C1 segment of cervical spinal cord (tissue), 14 donors: Measurements from ENCODE around the gene CLCC1.
"Not testable (repeated sequence)": the region's sequence is repeated elsewhere in the genome, so short reads cannot be mapped to it uniquely, and the experiment has no call there.

ENCODE experiments used
- DNase-seq, 14 donors: peaks; one replicate each; lab custom pipeline; 2025; lab: John Stamatoyannopoulos, UW

The CLCC1 gene, protein sequence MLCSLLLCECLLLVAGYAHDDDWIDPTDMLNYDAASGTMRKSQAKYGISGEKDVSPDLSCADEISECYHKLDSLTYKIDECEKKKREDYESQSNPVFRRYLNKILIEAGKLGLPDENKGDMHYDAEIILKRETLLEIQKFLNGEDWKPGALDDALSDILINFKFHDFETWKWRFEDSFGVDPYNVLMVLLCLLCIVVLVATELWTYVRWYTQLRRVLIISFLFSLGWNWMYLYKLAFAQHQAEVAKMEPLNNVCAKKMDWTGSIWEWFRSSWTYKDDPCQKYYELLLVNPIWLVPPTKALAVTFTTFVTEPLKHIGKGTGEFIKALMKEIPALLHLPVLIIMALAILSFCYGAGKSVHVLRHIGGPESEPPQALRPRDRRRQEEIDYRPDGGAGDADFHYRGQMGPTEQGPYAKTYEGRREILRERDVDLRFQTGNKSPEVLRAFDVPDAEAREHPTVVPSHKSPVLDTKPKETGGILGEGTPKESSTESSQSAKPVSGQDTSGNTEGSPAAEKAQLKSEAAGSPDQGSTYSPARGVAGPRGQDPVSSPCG

DNA sequence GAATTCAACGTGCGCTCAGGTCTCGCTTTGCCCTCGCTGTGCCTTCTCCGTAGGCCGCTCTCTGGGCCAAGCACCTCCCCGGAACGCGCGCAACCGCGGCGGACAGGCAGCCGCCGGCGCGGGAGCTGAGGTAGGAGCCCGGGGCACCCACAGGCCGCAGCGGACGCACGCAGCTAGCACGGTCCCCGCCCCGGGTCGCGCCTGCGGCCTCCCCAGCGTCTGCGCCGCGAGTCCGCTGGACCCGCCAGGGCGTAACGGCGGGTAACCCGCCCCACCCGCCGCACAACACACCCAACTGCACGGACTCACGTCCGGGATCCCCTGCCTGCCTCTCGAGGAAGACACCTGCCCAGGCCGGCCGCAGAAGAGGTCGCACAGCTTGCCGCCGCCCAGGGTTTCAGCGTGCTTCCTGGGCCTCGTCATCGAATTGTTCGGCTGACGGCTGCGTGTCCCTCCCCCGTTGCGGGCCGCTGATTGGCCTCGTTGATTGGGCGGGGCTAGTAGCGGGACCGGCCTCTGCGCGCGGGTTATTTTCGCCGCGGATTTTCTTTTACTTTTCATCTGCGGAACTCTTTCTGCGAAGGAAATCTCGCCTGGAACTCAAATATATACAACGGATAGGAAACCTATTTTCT is at the start of gene CLCC1:
CLCC1 (minus strand) TSS at position 433 of the 635 bp plus-strand sequence. CDS start 13,047 bp downstream, outside the sequence.
- DNase-seq, result peak; percentile 25 to 92 (median 82)

DNA sequence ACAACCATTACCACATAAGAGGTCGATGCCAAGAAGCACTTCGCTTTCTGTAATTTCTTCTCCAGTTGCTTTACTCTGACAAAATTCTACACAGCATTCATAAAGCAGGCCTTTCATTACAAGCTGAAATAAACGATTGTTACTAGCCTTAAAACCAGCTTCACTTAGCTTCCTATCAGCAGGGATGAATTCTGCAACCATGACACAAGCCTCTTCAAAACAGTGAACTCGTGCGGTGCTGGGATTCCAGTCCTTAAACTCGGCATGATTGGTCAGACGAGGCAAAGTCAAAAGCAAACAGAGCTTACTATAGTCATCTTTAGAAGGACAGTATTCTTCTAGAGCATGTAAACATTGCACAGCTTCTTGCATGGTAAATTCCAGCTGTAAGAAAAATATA is 48.1 kb upstream of the CLCC1 start:
- DNase-seq, result peak in 1 of 14 donors; percentile 3

DNA sequence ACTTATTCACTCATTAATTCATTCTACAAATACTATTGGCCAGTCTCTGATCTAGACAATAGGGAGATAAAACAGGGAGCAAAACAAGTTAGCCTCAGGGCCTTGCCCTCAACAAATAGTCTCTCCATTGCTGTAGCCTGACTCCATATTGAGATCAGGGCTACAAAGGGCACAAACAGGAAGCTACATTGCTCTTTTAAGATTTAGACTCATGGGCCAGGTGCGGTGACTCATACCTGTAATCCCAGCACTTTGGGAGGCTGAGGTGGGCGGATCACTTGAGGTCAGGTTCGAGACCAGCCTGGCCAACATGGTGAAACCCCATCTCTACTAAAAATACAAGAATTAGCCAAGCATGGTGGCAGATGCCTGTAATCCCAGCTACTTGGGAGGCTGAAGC is 33.3 kb upstream of the CLCC1 start:
- not testable (repeated sequence) for DNase-seq

DNA sequence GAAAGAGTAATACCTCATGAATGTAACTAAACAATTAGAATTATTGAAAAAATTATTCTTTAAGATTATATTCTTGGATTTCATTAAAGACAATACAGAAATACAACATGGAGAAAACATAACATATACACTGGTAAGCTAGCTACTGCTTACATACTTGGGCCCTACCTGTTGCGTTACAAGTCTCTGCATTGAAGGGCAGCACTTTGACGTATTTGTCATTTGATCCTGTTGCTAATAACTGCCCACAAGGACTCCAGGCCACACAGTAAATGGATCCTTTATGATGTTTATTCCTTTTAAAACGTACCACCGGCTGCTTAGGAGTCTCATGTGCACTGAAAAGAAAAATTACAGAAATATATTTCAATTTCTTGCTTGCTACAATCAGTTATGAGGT is 19.8 kb upstream of the CLCC1 start:
- DNase-seq, result no peak

DNA sequence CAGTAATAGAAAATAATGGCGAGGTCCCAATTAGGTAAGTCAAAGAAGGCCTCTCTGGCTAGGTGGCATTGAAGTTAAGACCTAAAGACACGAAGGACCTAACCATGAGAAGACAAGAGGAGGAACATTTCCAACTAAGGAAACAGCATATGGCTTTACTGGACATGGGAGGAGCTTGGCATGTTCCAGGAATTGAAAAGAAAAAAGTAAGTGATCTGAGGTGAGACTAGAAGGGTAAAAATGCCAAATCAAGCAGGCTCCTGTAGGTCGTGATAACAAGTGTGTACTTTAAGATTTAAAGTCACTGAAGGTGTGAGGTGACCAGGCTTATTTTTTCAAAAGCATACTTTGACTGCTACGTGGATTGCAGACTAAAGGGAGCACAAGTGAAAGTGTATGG is 13.4 kb upstream of the CLCC1 start:
- no peak for DNase-seq

DNA sequence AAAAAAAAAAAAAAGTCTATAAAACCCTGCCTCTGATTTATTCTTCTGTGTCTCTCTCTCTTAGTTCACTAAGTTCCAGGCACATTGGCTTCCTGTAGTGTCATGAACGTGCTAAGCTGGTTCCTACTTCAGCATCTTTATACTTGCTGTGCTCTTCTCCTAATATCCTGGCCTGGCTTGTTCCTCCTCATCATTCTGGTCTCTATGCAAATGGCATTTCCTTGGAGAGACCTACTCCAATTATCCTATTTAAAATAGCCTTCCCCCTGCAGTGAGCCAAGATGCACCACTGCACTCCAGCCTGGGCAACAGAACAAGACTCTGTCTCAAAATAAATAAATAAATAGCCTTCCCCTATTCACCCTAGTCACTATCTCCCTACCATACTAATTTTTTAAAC is 9.7 kb upstream of the CLCC1 start:
- peak in 6 of 14 donors; percentile 1 to 45 (median 6) for DNase-seq

DNA sequence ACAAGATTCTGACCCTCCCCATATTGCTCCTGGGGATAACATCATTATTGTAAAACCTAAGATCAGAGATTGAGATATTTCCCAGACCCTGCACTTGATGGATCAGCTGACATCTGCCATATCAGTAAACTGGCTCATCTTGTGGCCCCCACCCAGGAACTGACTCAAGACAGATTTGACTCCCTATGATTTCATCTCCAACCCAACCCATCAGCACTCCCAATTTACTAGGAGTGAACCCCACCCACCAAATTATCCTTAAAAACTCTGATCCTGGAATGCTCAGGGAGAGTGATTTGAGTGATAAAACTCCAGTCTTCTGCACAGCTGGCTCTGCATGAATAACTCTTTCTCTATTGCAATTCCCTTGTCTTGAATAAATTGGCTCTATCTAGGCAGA is 6.1 kb upstream of the CLCC1 start:
- no peak for DNase-seq

DNA sequence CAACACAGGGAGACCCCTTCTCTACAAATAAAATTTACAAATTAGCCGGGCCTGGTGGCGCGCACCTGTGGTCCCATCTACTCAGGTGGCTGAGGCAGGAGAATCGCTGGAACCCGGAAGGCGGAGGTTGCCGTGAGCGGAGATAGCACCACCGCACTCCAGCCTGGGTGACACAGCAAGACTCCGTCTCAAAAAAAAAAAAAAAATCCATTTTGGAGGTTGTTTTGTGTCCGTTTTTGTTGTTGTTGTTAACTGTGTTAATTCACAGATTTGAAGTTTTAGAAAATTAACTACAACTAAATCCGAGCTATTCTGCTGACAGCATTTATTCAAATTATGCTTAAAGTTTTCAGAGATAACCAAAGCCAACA is 618 bp downstream of the CLCC1 start:
- peak in 3 of 14 donors; percentile 5 to 47 (median 35) for DNase-seq

DNA sequence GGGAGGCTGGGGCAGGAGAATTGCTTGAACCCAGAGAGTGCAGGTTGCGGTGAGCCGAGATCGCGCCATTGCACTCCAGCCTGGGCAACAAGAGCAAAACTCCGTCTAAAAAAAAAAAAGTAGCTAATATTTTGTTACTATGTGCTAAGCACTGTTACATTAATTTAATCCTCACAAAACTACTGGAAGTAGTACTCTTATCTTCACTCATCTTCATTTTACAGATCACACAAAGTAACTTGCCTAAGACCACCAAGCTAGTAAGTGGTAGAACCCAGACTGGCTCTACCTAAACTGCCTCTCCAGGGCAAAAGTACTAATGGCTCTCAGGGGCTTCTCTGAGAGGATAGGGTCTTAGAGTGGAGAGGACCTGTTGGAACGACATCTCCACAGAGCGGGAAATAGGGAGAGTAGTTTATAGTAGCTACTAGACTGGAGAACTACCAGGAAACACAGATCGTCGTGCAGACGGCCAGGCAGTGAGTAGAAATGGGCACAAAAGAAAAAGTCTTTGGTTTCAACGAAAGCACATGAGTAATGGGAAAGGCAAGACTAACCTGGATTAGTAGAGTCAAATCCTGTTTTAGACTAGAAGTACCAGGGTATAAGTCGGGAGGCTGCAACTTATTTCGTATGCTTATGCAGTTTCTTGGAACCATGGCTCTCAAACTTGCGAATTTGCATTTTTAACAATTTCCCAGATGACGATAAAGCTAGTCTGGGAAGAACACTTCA is 1.4 kb downstream of the CLCC1 start:
- DNase-seq, result no peak

DNA sequence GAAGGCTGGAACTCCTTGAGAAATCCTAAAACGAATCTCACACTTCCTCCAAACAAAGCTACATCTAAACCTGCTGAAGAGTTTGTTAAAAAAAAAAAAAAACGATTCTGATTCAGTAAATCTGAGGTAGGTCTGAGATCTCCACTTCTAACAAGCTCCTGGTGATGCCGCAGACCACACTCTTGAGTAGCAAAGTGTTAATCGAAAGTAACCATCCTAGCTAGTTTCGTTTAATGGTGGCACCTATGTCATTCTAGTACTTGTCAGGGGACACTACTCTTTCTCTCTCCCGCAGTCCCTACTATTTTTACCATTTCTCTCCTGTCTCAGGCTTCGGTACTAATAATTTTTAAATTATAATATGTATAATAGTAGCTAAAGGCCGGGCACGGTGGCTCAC is 2.1 kb downstream of the CLCC1 start:
- DNase-seq, result no peak

DNA sequence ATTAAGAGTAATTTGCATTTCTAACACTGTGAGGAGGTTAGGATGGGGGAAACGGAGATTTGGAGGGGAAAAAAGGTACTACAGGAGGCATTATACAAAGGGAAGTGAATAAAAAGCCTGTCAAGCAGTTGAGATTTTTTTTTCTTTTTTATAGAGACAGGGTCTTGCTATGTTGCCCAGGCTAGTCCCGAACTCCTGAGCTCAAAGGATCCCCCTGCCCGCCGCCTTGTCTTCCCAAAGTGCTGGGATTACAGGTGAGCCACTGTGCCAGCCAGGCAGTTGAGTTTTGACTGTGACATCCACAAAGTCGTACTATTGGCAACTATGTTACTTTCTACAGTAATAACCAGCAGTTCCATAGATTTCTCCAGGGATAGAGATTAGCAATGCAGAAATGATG is 2.6 kb downstream of the CLCC1 start:
- DNase-seq, result no peak

DNA sequence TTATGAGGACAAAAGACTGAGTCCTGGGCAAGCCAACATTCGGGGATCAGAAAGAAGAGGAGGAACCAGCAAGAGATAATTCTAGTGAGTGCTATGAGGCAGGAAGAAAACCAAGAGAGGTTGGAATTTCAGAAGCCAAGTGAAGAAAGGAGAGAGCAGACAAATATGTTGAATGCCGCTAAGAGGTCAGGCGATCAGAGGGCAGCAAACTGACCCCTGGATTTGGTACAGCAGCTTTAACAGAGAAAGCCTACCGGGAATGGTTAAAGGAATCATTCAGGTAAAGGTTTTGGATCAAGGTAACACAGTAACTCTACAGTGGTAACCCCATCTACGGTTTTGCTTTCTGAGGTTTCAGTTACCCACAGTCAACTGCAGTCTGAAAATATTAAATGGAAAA is 5.4 kb downstream of the CLCC1 start:
- no peak for DNase-seq

DNA sequence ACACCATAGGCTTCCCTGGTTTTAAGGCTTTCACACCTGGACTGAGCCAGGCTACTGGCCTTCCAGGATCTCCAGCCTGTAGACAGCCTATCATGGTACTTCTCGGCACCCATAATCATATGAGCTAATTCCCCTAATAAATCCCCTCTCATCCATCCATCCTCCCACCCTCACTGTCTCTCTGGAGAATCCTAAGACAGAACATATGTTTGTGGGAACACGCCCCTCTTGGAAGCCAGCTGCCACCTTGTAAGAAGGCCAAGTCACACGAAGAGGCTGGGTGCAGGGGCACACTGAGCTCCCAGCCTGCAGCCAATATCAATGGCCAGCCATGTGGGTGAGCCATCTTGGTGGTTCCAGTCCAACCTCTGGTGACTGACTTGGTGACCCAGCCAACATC is 7.4 kb downstream of the CLCC1 start:
- no peak for DNase-seq

DNA sequence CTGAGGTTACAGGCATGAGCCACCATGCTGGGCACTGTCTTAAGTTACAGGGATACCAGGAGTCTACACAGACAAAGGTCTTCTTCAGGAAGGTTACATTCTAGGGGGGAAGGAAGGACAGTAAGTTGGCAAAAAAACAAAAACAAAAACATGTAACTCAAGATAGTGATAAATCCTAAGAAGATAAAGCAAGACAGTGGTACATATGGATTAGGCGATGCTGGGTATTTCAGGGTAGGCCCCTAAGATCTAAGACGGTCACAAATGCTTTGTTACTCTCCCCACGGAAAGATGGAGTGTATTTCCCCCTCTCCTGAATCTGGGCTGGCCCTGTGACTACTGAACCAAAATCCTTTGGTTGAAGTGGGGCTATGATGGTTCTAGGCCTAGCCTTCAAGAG is 8.2 kb downstream of the CLCC1 start:
- DNase-seq, result no peak

DNA sequence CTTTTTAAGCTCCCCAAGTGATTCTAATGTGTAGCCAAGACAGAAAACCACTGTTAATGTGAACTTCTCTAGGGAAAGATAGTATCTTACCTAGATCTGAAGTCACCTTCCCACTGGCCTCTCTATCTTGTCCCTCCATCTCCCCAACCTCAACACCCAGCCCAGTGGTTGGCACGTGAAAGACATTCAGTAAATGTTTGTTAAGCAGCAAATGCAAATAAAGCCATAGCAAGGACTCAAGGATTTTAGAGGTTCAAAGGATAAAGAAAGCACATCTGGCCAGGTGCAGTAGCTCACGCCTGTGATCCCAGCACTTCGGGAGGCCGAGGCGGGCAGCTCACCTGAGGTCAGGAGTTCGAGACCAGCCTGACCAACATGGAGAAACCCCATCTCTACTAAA is 9.8 kb downstream of the CLCC1 start:
- no peak for DNase-seq

DNA sequence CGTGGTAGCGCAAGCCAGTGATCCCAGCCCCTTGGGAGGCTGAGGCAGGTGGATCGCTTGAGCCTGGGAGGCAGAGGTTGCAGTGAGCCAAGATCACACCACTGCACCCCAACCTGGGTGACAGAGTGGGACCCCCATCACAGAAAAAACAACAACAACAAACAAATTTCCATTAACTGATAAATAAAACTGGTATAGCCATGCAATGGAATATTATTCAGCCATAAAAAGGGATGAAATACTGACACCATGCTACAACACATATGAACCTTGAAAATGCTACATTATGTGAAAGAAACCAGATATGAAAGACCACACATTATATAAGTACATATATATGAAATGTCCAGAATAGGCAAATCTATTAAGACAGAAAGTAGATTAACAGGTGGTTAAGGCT is 12.0 kb downstream of the CLCC1 start:
- DNase-seq, result no peak

DNA sequence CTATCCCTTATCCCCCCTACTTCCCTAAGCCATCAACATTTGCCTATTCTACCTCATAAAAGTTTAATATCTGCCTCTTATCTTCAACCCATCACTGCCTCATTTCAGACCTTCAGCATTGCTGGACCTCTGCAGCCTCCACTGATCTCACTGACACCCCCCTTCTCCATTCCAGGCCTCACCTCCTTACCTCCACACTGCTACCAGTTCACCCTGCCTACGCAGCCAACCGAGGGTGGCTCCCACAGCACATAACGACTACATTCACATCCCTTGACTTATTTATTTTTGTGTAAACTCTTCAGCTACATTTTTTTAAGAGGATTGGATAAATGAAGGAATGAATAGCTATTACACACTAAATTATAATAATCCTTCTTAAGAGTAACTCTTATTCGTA is 14.2 kb downstream of the CLCC1 start:
- DNase-seq, result no peak

DNA sequence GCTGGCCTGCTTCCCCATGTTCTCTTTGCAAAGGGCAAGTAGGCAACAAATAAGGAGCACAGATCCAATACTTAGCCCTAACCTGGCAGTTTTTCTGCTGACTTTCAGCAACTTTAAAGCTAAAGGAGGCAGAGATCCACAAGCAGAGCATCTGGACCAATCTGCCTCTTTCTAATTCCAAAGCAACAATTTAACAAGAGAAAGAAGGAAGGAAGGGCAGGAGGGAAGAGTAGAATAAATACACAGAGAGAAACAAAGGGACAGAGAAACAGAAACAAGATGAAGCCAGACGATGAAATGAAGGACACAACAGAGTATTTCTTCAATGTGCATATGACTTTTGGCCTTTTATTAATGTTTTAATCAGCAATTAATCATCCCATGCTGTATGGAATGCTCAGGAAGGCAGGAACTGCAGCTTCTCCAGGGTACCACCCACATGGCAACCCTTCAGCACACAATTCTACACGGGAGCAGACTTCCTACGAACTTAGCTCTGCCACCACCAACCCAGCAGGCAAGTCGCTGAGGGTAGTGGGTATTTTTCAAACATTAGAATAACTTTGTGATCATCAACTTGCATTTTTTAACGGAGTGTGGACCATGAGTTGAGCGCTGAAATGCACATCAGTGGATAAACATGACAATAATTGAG is 15.3 kb downstream of the CLCC1 start:
- DNase-seq, result peak in 6 of 14 donors; percentile 2 to 14 (median 4)

DNA sequence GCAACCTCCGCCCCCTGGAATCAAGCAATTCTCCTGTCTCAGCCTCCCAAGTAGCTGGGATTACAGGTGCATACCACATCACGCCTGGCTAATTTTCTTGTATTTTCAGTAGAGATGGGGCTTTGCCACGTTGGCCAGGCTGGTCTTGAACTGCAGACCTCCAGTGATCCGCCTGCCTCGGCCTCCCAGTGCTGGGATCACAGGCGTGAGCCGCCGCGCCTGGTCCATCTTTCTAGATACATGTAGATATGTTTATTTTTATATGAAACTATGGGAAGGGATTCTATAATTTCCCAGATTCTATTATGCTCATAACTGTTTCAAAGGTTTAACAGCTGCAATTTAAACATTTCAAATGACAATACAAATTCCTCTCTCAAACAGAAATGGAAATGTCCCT is 27.1 kb downstream of the CLCC1 start:
- DNase-seq, result no peak

DNA sequence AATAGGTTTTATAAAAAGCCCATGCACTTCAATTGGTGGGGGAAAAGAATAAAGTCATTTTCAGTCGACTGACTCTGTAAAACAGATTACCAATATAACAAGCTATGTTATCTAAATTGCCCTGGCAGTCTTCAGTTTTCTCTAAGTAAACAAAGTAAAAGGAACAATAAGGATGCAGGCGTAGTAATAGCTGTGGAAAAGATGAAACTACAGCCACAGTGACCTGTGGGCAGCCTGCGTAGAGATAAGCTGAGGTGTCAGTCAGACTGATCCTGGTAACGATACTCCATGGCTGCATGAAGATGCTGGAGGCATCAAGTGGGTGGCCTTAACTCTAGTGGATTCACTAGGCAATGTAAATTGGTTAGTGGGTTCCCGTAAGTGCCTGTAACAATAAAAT is 29.3 kb downstream of the CLCC1 start:
- no peak for DNase-seq

DNA sequence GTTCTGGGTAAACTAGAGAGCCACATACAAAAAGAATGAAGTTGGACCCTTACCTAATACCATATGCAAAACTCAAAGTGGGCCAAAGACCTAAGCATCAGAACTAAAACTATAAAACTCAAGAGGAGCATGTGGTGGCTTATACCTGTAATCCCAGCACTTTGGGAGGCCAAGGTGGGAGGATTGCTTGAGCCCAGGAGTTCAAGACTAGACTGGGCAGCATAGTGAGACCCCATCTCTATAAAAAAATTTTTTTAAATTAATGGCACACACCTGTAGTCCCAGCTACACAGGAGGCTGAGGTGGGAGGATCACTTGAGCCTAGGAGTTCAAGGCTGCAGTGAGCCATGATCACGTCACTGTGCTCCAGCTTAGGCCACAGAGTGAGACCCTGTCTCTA is 35.7 kb downstream of the CLCC1 start:
- not testable (repeated sequence) for DNase-seq

DNA sequence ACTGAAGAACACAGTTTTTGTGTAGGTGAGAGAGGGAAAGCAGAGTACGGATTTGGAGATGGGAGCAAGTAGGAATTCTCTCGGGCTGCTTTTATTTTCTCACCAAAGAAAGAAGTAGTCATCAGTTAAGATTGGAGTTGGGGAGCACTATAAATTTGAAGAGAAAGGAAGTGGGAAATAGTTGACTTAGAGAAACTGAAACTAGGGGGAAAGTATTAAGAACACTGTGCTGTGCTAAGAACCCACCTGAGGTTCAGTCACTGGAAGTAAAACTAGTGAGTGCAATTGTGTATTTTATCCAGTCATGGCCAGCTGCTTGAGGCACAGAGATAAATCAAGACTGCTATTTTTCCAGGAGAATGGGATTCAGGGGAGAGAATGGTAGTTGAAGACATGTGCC is 37.4 kb downstream of the CLCC1 start:
- no peak for DNase-seq
